ENCODE data around the gene RABL2A.
"Not testable (repeated sequence)": the region's sequence is repeated elsewhere in the genome, so short reads cannot be mapped to it uniquely, and the experiment has no call there.

RABL2A gene

DNA sequence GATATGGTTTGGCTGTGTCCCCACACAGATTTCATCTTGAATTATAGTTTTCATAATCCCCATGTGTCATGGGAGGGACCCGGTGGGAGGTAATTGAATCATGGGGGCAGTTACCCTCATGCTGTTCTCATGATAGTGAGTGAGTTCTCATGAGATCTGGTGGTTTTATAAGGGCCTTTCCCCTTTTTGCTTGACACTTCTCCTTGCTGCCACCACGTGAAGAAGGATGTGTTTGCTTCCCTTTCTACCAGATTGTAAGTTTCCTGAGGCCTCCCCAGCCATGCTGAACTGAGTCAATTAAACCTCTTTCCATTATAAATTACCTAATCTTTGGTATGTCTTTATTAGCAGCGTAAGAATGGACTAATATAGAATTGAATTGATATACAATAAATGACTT, 63.8 kb downstream of the RABL2A start:
- DNase-seq, result not testable (repeated sequence)
